GM12872 (cell line): Measurements from ENCODE around the gene GOLIM4.

ENCODE experiments used
- CTCF ChIP-seq: IDR thresholded peaks from 3 replicates; pipeline ENCODE4 v1.5.1; 2011; ENCODE audit warnings: low read depth, mild to moderate bottlenecking, low read length, moderate library complexity; ENCODE audit not compliant: insufficient read depth

GOLIM4 gene

GRCh38 chr3:168068346-168068745 lies 27.4 kb downstream of the GOLIM4 start:
- no peak for TF ChIP-seq CTCF

- TF ChIP-seq CTCF = no peak
Observed at GRCh38 chr3:168066882-168067281, 28.8 kb downstream of the GOLIM4 start.

- no peak for TF ChIP-seq CTCF
Observed at GRCh38 chr3:168065569-168065968, 30.2 kb downstream of the GOLIM4 start.

GRCh38 chr3:168063122-168063521 lies 32.6 kb downstream of the GOLIM4 start:
- TF ChIP-seq CTCF = no peak

GRCh38 chr3:168062679-168063078 lies 33.0 kb downstream of the GOLIM4 start:
- TF ChIP-seq CTCF = no peak

DNA sequence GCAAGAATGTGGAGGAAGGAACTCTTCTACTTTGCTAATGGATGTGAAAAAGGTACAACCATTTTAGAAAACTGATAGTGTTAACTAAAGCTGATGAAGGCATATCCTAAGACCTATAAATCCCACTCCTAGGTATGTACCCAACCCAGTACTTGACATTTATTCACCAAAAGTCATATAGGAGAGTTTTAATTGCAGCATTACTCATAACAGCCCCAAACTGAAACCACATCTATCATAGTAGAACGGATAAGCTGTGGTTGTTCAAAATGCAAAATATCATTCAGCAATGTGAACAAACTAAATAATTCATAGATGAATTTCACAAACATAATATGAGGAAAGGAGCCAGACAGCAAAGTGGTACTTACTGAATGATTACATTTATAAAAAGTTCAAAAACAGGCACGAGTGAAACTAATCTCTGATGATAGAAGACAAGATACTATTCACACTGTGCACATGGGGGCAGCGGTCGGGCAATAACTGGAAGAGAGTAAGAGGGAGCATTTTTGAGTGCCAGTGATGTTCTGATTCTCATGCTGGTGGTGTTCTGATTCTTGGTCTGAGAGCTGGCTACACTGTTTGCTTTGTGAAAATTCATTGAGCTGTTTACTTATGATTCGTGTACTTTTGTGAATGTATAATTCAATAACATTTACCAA lies 34.3 kb downstream of the GOLIM4 start:
- no peak for TF ChIP-seq CTCF

DNA sequence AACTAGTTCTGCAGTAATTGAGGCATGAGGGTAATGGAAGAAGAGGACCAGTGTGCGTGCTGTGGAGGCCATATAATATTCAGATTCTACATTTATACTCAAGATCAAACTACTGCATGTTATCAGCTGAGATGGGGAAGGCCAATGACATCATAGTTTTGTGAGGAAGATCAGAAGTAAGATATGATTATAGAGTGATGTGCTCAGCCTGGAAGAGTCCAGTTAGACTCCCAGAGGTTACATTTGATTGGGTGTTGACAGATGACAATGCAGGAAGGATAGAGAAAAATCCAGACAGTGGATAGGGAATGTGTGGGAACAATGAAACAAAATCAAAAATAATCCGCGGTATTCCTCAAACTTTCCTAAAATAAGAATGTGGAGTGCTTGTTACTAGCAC lies 35.4 kb downstream of the GOLIM4 start:
- TF ChIP-seq CTCF = no peak
